ENCODE measurements around the gene ACY1. TPM values are rescaled to one million over a fixed set of nuclear protein-coding genes. Genes with fewer than 3 reads are reported as not detected.

ACY1 gene
- total RNA-seq, 3 donors from 2014 or later = 40.0 to 49.2 (median 46.4) TPM

- Histone ChIP-seq H3K36me3 (no peaks in the 10 kb centered on the region), H3K4me3 (peak overlapping the region; percentile 77 to 94 (median 77)), H3K9me3 (no peaks in the 10 kb centered on the region), H3K27ac (peak overlapping the region; percentile 96 to 98), H3K27me3 (no peaks in the 10 kb centered on the region), H3K4me1 (peaks cover 7 to 18% of the 10 kb centered on the region in 2 donors)
- no peak for TF ChIP-seq POLR2AphosphoS5 (IDR thresholded peaks at IDR 0.05)
- no peak for TF ChIP-seq POLR2A (IDR thresholded peaks at IDR 0.05)
- TF ChIP-seq CTCF (IDR thresholded peaks at IDR 0.05) = no peak
- DNase-seq (ENCODE audit: low spot score in 2 of 2) = no peak
- intact Hi-C loops (cut with DNase I; ENCODE audit: low total_unique reads) = no loop called here
These were observed 41.9 kb upstream of the ACY1 start for GRCh38 chr3:51941463-51941797.

- intact Hi-C loops (cut with DNase I; ENCODE audit: low total_unique reads) = loop anchor here (2.0 kb wide), 1 partner anchor 33 kb away; the partner anchor contains the start of genes ABHD14A and ABHD14B
- TF ChIP-seq POLR2AphosphoS5 (IDR thresholded peaks at IDR 0.05) = peak; percentile 73 to 79 (median 75)
- TF ChIP-seq CTCF (IDR thresholded peaks at IDR 0.05) = peak; percentile 99 to 100 (median 99)
- peak; percentile 42 for TF ChIP-seq POLR2A (IDR thresholded peaks at IDR 0.05)
- H3K27me3 ChIP-seq = no peaks in the 10 kb centered on the region
- no peaks in the 10 kb centered on the region for H3K9me3 ChIP-seq
- peak; percentile 100 for DNase-seq (ENCODE audit: low spot score in 2 of 2)
- H3K4me3 ChIP-seq = peak within 1 kb of the TSS; percentile 77 to 94 (median 77)
- H3K36me3 ChIP-seq = no peaks in the 10 kb centered on the region
- peak within 1 kb of the TSS; percentile 96 to 98 for H3K27ac ChIP-seq
- H3K4me1 ChIP-seq = peaks cover 7 to 18% of the 10 kb centered on the region in 2 donors
These were observed 41.3 kb upstream of the ACY1 start, which contains the start of the genes PARP3 and RRP9 for GRCh38 chr3:51941798-51942602. Gene PARP3, plus strand, starts transcription at chr3:51942363. Its CDS starts 993 bp downstream, at chr3:51943356. Gene RRP9, minus strand, starts transcription at chr3:51941904. Its CDS starts 37 bp downstream, at chr3:51941867.

GRCh38 chr3:51942603-51943450 is 40.5 kb upstream of the ACY1 start:
- Histone ChIP-seq H3K27me3 (no peaks in the 10 kb centered on the region), H3K27ac (peak overlapping the region; percentile 96 to 98), H3K4me3 (peak overlapping the region; percentile 44 to 94 (median 77)), H3K9me3 (no peaks in the 10 kb centered on the region), H3K4me1 (peaks cover 7 to 18% of the 10 kb centered on the region in 2 donors), H3K36me3 (no peaks in the 10 kb centered on the region)
- DNase-seq (ENCODE audit: low spot score in 2 of 2) = peak in 1 of 2 donors; percentile 60
- TF ChIP-seq POLR2A (IDR thresholded peaks at IDR 0.05) (no peak), CTCF (IDR thresholded peaks at IDR 0.05) (no peak), POLR2AphosphoS5 (IDR thresholded peaks at IDR 0.05) (no peak)
- intact Hi-C loops (cut with DNase I; ENCODE audit: low total_unique reads) = loop anchor here (2.0 kb wide), 1 partner anchor 32 kb away; the partner anchor contains the start of genes ABHD14A and ABHD14B

- no peaks in the 10 kb centered on the region for H3K36me3 ChIP-seq
- H3K4me1 ChIP-seq = peaks cover 7 to 18% of the 10 kb centered on the region in 2 donors
- intact Hi-C loops (cut with DNase I; ENCODE audit: low total_unique reads) = loop anchor here (2.0 kb wide), 1 partner anchor 31 kb away; the partner anchor contains the start of genes ABHD14A and ABHD14B
- no peaks in the 10 kb centered on the region for H3K9me3 ChIP-seq
- TF ChIP-seq POLR2AphosphoS5 (IDR thresholded peaks at IDR 0.05) (no peak), POLR2A (IDR thresholded peaks at IDR 0.05) (no peak), CTCF (IDR thresholded peaks at IDR 0.05) (no peak)
- H3K4me3 ChIP-seq = peak overlapping the region in 2 of 3 donors; percentile 77 to 94
- DNase-seq (ENCODE audit: low spot score in 2 of 2) = no peak
- H3K27ac ChIP-seq = peak overlapping the region; percentile 96 to 98
- H3K27me3 ChIP-seq = no peaks in the 10 kb centered on the region
These were observed 39.6 kb upstream of the ACY1 start for GRCh38 chr3:51943451-51944391.

All from breast epithelium (tissue), 4 donors.